GM10847 (cell line): ENCODE data around the gene MRPL24.

ENCODE experiments used
- POLR2A ChIP-seq: IDR thresholded peaks from 2 replicates; pipeline ENCODE4 v1.6.1; 2011; ENCODE audit not compliant: insufficient read length; ENCODE audit errors: extremely low read depth

The MRPL24 gene

GRCh38 chr1:156738916-156739315 is 2.0 kb downstream of the MRPL24 start:
- no peak for TF ChIP-seq POLR2A

GRCh38 chr1:156738407-156738806 is 2.5 kb downstream of the MRPL24 start:
- TF ChIP-seq POLR2A = no peak

- TF ChIP-seq POLR2A = no peak
Observed at GRCh38 chr1:156733989-156734584, 6.8 kb downstream of the MRPL24 start.

GRCh38 chr1:156728599-156729462 is 12.1 kb downstream of the MRPL24 start, which contains the start of gene ISG20L2:
Gene ISG20L2, minus strand, starts transcription at chr1:156728766. Its CDS starts 1,114 bp downstream, at chr1:156727652.
- peak; percentile 59 for TF ChIP-seq POLR2A

GRCh38 chr1:156727926-156728598 is 12.8 kb downstream of the MRPL24 start, which contains the start of gene METTL25B:
Gene METTL25B, plus strand, starts transcription at chr1:156728469. Its CDS starts 636 bp downstream, at chr1:156729105.
- peak; percentile 87 for TF ChIP-seq POLR2A

- no peak for TF ChIP-seq POLR2A
Observed at GRCh38 chr1:156727492-156727891, 13.4 kb downstream of the MRPL24 start.

- TF ChIP-seq POLR2A = no peak
Observed at GRCh38 chr1:156726549-156727226, 14.2 kb downstream of the MRPL24 start.

- TF ChIP-seq POLR2A = no peak
Observed at GRCh38 chr1:156725683-156726280, 15.1 kb downstream of the MRPL24 start.

GRCh38 chr1:156721535-156721934 is 19.4 kb downstream of the MRPL24 start:
- TF ChIP-seq POLR2A = no peak

- TF ChIP-seq POLR2A = no peak
Observed at GRCh38 chr1:156721131-156721530, 19.8 kb downstream of the MRPL24 start.

GRCh38 chr1:156717351-156717750 is 23.5 kb downstream of the MRPL24 start:
- no peak for TF ChIP-seq POLR2A

GRCh38 chr1:156714830-156715229 is 26.1 kb downstream of the MRPL24 start:
- TF ChIP-seq POLR2A = no peak

- TF ChIP-seq POLR2A = no peak
Observed at GRCh38 chr1:156712626-156713025, 28.3 kb downstream of the MRPL24 start.

- TF ChIP-seq POLR2A = no peak
Observed at GRCh38 chr1:156711011-156711817, 29.7 kb downstream of the MRPL24 start.

GRCh38 chr1:156709757-156710489 is 31.0 kb downstream of the MRPL24 start:
- TF ChIP-seq POLR2A = no peak
